PC-9 (cell line): Measurements from ENCODE around the gene STARD7.

ENCODE experiments used
- EZH2 ChIP-seq: fragments of 200-600 bp; sonication (generic); IDR thresholded peaks from 2 replicates; pipeline ENCODE4 v1.8.0; 2017; ENCODE audit warnings: antibody characterized with exemption, low read depth
- TF ChIP-seq, protein P1 (sequence below): fragments of 200-600 bp; sonication (generic); conservative IDR thresholded peaks from 2 replicates; pipeline ENCODE4 v1.6.1; 2017; ENCODE audit warnings: mixed run types, antibody characterized with exemption, mild to moderate bottlenecking, moderate library complexity

DNA sequence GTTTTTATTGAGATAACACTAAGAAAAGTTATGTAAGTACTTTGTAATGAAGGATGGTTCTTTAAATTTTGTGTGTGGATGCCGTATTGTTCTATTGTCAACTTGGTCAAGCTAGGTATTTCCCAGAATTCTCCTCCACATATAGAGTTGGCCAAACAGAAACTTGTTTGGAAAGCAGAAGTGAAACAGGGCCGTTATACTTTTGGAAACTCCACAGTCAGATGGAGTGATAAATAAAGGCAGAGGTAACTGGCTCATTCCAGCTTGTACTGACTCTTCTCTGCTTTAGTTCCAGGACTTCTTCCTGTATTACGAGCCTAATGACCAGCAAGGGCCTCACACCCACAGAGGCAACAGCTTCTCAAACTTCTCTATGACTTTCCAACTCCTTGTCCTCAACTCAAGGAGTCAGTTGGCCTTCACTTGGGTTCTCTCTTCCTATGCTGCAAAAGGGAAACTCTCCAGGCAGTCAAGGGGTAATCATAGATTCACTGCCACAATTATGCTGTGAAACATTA, 16.4 kb upstream of the STARD7 start:
- TF ChIP-seq, protein P1, sequence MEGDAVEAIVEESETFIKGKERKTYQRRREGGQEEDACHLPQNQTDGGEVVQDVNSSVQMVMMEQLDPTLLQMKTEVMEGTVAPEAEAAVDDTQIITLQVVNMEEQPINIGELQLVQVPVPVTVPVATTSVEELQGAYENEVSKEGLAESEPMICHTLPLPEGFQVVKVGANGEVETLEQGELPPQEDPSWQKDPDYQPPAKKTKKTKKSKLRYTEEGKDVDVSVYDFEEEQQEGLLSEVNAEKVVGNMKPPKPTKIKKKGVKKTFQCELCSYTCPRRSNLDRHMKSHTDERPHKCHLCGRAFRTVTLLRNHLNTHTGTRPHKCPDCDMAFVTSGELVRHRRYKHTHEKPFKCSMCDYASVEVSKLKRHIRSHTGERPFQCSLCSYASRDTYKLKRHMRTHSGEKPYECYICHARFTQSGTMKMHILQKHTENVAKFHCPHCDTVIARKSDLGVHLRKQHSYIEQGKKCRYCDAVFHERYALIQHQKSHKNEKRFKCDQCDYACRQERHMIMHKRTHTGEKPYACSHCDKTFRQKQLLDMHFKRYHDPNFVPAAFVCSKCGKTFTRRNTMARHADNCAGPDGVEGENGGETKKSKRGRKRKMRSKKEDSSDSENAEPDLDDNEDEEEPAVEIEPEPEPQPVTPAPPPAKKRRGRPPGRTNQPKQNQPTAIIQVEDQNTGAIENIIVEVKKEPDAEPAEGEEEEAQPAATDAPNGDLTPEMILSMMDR = no peak
- TF ChIP-seq EZH2 = no peak
